MM.1S (cell line): ENCODE measurements around the gene MCM7.

Experiments
- DNase-seq: peaks from one replicate; pipeline ENCODE4 v3.0.0-alpha.2; 2015
- H2AFZ ChIP-seq: fragments of 300-600 bp; sonication (generic); 2 replicates; pipeline ENCODE4 v1.6.0; 2016; ENCODE audit warnings: antibody characterized with exemption, low read length
- H3F3A ChIP-seq: fragments of 300-600 bp; sonication (generic); 2 replicates; pipeline ENCODE4 v1.6.1; 2016; ENCODE audit warnings: mild to moderate bottlenecking, antibody characterized with exemption, low read length, moderate library complexity, mixed read lengths; ENCODE audit not compliant: insufficient read depth
- H3K27ac ChIP-seq: fragments of 300-600 bp; sonication (generic); 2 replicates; pipeline ENCODE4 v1.5.1; 2016; ENCODE audit warnings: mild to moderate bottlenecking, low read length
- H3K27me3 ChIP-seq: fragments of 300-600 bp; sonication (generic); replicated peaks from 2 replicates; pipeline ENCODE4 v1.6.0; 2016; ENCODE audit warnings: low read length; ENCODE audit not compliant: insufficient read depth
- H3K36me3 ChIP-seq: fragments of 300-600 bp; sonication (generic); replicated peaks from 2 replicates; pipeline ENCODE4 v1.6.1; 2016; ENCODE audit warnings: mild to moderate bottlenecking, low read length, mixed read lengths; ENCODE audit not compliant: insufficient read depth
- H3K4me1 ChIP-seq: fragments of 300-600 bp; sonication (generic); 2 replicates; pipeline ENCODE4 v1.6.1; 2016; ENCODE audit warnings: low read length, mixed read lengths
- H3K4me2 ChIP-seq: fragments of 300-600 bp; sonication (generic); 2 replicates; pipeline ENCODE4 v1.6.0; 2016; ENCODE audit warnings: low read depth, low read length
- H3K4me3 ChIP-seq: fragments of 300-600 bp; sonication (generic); 2 replicates; pipeline ENCODE4 v1.5.1; 2016; ENCODE audit warnings: low read length, mixed read lengths
- H3K79me2 ChIP-seq: fragments of 300-600 bp; sonication (generic); 2 replicates; pipeline ENCODE4 v1.6.1; 2016; ENCODE audit warnings: mixed run types, low read length, mixed read lengths
- H3K9ac ChIP-seq: fragments of 300-600 bp; sonication (generic); 2 replicates; pipeline ENCODE4 v1.6.1; 2016; ENCODE audit warnings: low read length, mixed read lengths
- H3K9me2 ChIP-seq: fragments of 300-600 bp; sonication (generic); replicated peaks from 2 replicates; pipeline ENCODE4 v1.6.1; 2016; ENCODE audit warnings: mild to moderate bottlenecking, low read length, mixed read lengths; ENCODE audit not compliant: insufficient read depth
- H3K9me3 ChIP-seq: fragments of 300-600 bp; sonication (generic); replicated peaks from 2 replicates; pipeline ENCODE4 v1.6.1; 2016; ENCODE audit warnings: mild to moderate bottlenecking, low read length, mixed read lengths; ENCODE audit not compliant: insufficient read depth
- H4K20me1 ChIP-seq: fragments of 300-600 bp; sonication (generic); 2 replicates; pipeline ENCODE4 v1.6.1; 2016; ENCODE audit warnings: mild to moderate bottlenecking, low read length, moderate library complexity, mixed read lengths; ENCODE audit not compliant: insufficient read depth
- EZH2 ChIP-seq: fragments of 300-600 bp; sonication (generic); optimal IDR thresholded peaks from 2 replicates; pipeline ENCODE3; 2017; ENCODE audit warnings: low read depth, mild to moderate bottlenecking, antibody characterized with exemption, low read length, mixed read lengths
- EZH2phosphoT487 ChIP-seq: fragments of 300-600 bp; sonication (generic); IDR thresholded peaks from 2 replicates; pipeline ENCODE4 v1.6.1; 2018; ENCODE audit warnings: antibody characterized with exemption, low read length
- TF ChIP-seq, protein P1 (sequence below): fragments of 300-600 bp; sonication (generic); IDR thresholded peaks from 2 replicates; pipeline ENCODE4 v1.5.1; 2016; ENCODE audit warnings: antibody characterized with exemption, low read length, mixed read lengths

The MCM7 gene

DNA sequence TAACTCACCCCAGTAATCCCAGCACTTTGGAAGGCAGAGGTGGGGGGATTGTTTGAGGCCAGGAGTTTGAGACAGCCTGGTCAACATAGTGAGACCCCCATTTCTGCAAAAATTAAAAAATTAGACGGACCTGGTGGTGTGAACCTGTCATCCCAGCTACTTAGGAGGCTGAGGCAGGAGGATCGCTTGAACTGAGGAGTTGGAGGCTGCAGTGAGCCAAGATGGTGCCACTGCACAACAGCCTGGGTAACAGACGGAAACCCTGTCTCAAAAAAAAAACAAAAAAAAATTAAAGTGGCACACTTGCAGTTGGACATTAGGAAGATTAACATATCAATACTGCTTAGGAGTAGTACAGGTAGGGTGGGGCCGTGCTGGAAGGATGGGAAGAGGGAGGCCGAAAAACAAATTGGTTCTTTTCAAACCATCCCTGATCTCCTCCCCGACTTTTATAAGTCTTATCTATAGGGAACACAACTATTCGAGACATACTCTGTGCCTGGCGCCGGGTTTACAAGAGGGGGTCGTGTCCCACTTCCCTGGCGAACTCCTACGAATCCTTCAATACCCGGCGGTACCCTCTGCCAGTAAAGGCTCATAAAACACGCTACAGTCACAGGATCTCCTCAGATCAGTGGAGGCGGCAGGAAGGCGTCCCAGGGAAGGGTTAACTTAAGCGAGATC lies 17.3 kb upstream of the MCM7 start:
- peak overlapping the region; percentile 85 for H2AFZ ChIP-seq

DNA sequence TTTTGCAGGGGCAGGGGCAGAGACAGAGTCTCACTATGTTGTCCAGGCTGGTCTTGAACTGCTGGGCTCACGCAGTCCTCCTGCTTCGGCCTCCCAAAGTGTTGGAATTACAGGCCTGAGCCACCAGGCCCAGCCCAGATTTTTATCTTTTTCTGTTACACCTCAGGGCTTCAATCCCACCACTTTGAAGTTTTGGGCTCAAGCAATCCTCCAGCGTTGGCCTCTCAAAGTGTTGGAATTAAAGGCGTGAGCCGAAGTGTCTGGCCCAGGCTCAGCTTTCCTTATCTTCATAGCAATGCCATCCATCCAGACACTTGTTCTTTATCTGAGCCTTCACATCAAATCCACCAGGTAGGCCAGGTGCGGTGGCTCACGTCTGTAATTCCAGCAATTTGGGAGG lies 13.8 kb upstream of the MCM7 start:
- no peak overlapping the region for H3K27ac ChIP-seq
- H3K4me1 ChIP-seq: no peaks in the 10 kb centered on the region
- TF ChIP-seq, protein P1, sequence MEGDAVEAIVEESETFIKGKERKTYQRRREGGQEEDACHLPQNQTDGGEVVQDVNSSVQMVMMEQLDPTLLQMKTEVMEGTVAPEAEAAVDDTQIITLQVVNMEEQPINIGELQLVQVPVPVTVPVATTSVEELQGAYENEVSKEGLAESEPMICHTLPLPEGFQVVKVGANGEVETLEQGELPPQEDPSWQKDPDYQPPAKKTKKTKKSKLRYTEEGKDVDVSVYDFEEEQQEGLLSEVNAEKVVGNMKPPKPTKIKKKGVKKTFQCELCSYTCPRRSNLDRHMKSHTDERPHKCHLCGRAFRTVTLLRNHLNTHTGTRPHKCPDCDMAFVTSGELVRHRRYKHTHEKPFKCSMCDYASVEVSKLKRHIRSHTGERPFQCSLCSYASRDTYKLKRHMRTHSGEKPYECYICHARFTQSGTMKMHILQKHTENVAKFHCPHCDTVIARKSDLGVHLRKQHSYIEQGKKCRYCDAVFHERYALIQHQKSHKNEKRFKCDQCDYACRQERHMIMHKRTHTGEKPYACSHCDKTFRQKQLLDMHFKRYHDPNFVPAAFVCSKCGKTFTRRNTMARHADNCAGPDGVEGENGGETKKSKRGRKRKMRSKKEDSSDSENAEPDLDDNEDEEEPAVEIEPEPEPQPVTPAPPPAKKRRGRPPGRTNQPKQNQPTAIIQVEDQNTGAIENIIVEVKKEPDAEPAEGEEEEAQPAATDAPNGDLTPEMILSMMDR: no peak
- TF ChIP-seq EZH2phosphoT487 (no peak), EZH2 (no peak)
- H3K27me3 ChIP-seq: no peaks in the 10 kb centered on the region
- peaks cover 6% of the 10 kb centered on the region for H3F3A ChIP-seq
- H3K4me3 ChIP-seq: no peak overlapping the region
- peaks cover 11% of the 10 kb centered on the region for H3K79me2 ChIP-seq
- H4K20me1 ChIP-seq: no peaks in the 10 kb centered on the region
- DNase-seq: no peak
- no peaks in the 10 kb centered on the region for H3K9me3 ChIP-seq
- H3K36me3 ChIP-seq: no peaks in the 10 kb centered on the region
- H3K4me2 ChIP-seq: no peak overlapping the region
- no peak overlapping the region for H3K9ac ChIP-seq
- no peak overlapping the region for H2AFZ ChIP-seq
- H3K9me2 ChIP-seq: no peaks in the 10 kb centered on the region

More for the DNA sequence above, 17.3 kb upstream of the MCM7 start:
- 0 out of 2 replicates have a peak, but pooled peaks cover 6% of the 10 kb centered on the region for H3K4me1 ChIP-seq
- peak overlapping the region; percentile 60; the same call in 1 of the 2 replicates for H3K27ac ChIP-seq
- TF ChIP-seq EZH2 (no peak), EZH2phosphoT487 (no peak)
- TF ChIP-seq, protein P1: no peak
- no peaks in the 10 kb centered on the region for H4K20me1 ChIP-seq
- no peaks in the 10 kb centered on the region for H3K9me3 ChIP-seq
- peak overlapping the region; percentile 79 for H3K9ac ChIP-seq
- H3K4me2 ChIP-seq: peak overlapping the region; percentile 88
- no peak for DNase-seq
- peaks cover 13% of the 10 kb centered on the region for H3F3A ChIP-seq
- peaks cover 11% of the 10 kb centered on the region for H3K79me2 ChIP-seq
- H3K27me3 ChIP-seq: no peaks in the 10 kb centered on the region
- no peaks in the 10 kb centered on the region for H3K9me2 ChIP-seq
- H3K36me3 ChIP-seq: no peaks in the 10 kb centered on the region
- peak overlapping the region; percentile 91 for H3K4me3 ChIP-seq

DNA sequence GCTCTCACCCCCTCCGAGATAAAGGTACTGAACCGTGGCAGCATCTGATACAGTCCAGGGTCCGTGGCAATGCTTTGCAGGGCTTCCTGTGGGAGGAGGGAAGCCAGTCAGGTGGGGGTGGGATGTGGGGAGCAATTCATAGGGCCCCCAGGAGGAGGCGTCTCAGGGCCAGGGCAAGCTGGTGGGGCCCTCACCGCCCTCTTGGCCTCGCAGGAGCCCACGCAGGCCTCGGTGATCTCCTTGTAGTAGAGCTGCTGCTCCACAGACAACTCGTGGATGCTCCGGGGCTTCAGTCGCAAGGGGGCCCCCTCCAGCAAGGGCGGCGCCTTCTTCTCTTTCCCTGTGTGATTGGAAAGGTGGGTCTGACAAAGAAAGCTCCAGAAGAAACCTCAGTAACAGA lies 10.7 kb upstream of the MCM7 start:
- no peak overlapping the region for H3K4me2 ChIP-seq
- H3K4me1 ChIP-seq: no peaks in the 10 kb centered on the region
- H4K20me1 ChIP-seq: no peaks in the 10 kb centered on the region
- TF ChIP-seq EZH2phosphoT487 (no peak), EZH2 (no peak)
- TF ChIP-seq, protein P1: no peak
- H3K27ac ChIP-seq: no peak overlapping the region
- no peaks in the 10 kb centered on the region for H3F3A ChIP-seq
- H3K9ac ChIP-seq: no peak overlapping the region
- H2AFZ ChIP-seq: no peak overlapping the region
- H3K9me3 ChIP-seq: no peaks in the 10 kb centered on the region
- no peaks in the 10 kb centered on the region for H3K36me3 ChIP-seq
- no peak overlapping the region for H3K4me3 ChIP-seq
- DNase-seq: no peak
- no peaks in the 10 kb centered on the region for H3K27me3 ChIP-seq
- no peaks in the 10 kb centered on the region for H3K9me2 ChIP-seq
- no peaks in the 10 kb centered on the region for H3K79me2 ChIP-seq
